GM20431 (cell line): Measurements from ENCODE around the gene PNPLA5.

Experiments
- in situ Hi-C: fragments of 300-500 bp; cut with MseI, MboI; formaldehyde crosslinking; loops from one replicate; pipeline ENCODE4 v1.15.0; 2020; ENCODE audit warnings: low sequenced_read_pairs; ENCODE audit not compliant: unreplicated experiment

Gene PNPLA5

GRCh38 chr22:43843783-43844530 lies 47.9 kb downstream of the PNPLA5 start:
- in situ Hi-C loops: no loop called here

- in situ Hi-C loops: no loop called here
Measured at GRCh38 chr22:43841742-43842141, 50.1 kb downstream of the PNPLA5 start.

GRCh38 chr22:43840851-43841250 lies 51.0 kb downstream of the PNPLA5 start:
- in situ Hi-C loops: no loop called here

- in situ Hi-C loops: no loop called here
Measured at GRCh38 chr22:43840431-43840830, 51.4 kb downstream of the PNPLA5 start.

- in situ Hi-C loops: no loop called here
Measured at GRCh38 chr22:43839781-43840180, 52.0 kb downstream of the PNPLA5 start.

GRCh38 chr22:43838571-43839307 lies 53.1 kb downstream of the PNPLA5 start:
- in situ Hi-C loops: no loop called here

- in situ Hi-C loops: no loop called here
Measured at GRCh38 chr22:43838161-43838560, 53.7 kb downstream of the PNPLA5 start.

- in situ Hi-C loops: no loop called here
Measured at GRCh38 chr22:43837666-43838065, 54.1 kb downstream of the PNPLA5 start.

- in situ Hi-C loops: no loop called here
Measured at GRCh38 chr22:43835736-43836135, 56.1 kb downstream of the PNPLA5 start.

GRCh38 chr22:43835166-43835565 lies 56.6 kb downstream of the PNPLA5 start:
- in situ Hi-C loops: no loop called here

- in situ Hi-C loops: no loop called here
Measured at GRCh38 chr22:43833286-43834240, 58.2 kb downstream of the PNPLA5 start.

- in situ Hi-C loops: no loop called here
Measured at GRCh38 chr22:43832393-43833265, 59.2 kb downstream of the PNPLA5 start.

GRCh38 chr22:43831561-43832392 lies 60.0 kb downstream of the PNPLA5 start:
- in situ Hi-C loops: no loop called here

- in situ Hi-C loops: no loop called here
Measured at GRCh38 chr22:43830931-43831560, 60.8 kb downstream of the PNPLA5 start.

- in situ Hi-C loops: no loop called here
Measured at GRCh38 chr22:43829904-43830851, 61.6 kb downstream of the PNPLA5 start.
